ENCODE measurements around the gene LDHA. TPM values are rescaled to one million over a fixed set of nuclear protein-coding genes. Genes with fewer than 3 reads are reported as not detected.
A peak's percentile ranks its signal among the peaks of the same experiment; 100 is the strongest.

LDHA gene
- total and polyA plus RNA-seq, 9 of the 15 experiments (the other 6 are each of a cell fraction or from before 2014, with no cell fraction given) = 535 to 3,001 (median 926) TPM

- no peak for TF ChIP-seq ZBTB12 (CRISPR knock-in tag; IDR thresholded peaks at IDR 0.05)
- no peak for TF ChIP-seq LEF1 (IDR thresholded peaks at IDR 0.05)
- no peak for TF ChIP-seq ETS1 (conservative IDR thresholded peaks at IDR 0.05; ENCODE audit: control insufficient read depth, low read depth, low read length)
- TF ChIP-seq NFIC (IDR thresholded peaks at IDR 0.05) = peak; percentile 98
- TF ChIP-seq MAZ (CRISPR knock-in tag; conservative IDR thresholded peaks at IDR 0.05 in 1 of 2, IDR thresholded peaks at IDR 0.05 in 1 of 2) = peak; percentile 68 to 78
- TF ChIP-seq NR2C1 (IDR thresholded peaks at IDR 0.05) = no peak
- no peak for TF ChIP-seq NR2C1 (tag; IDR thresholded peaks at IDR 0.05)
- 0 out of 4 replicates have a peak, but pooled peaks of 1 of the 2 experiments have one; percentile 5 for TF ChIP-seq RAD21 (CRISPR knock-in tag; conservative IDR thresholded peaks at IDR 0.05 in 1 of 2, IDR thresholded peaks at IDR 0.05 in 1 of 2)
- TF ChIP-seq PRMT5 (CRISPR knock-in tag; IDR thresholded peaks at IDR 0.05) = 0 out of 2 replicates have a peak, but pooled peaks have one; percentile 11
- TF ChIP-seq CBX3 (IDR thresholded peaks at IDR 0.05; ENCODE audit: borderline replicate concordance in 1 of 2, low read length in 2 of 2) = no peak
- TF ChIP-seq RB1 (IDR thresholded peaks at IDR 0.05; ENCODE audit: low read depth) = 0 out of 2 replicates have a peak, but pooled peaks have one; percentile 21
- no peak for TF ChIP-seq PHF20 (IDR thresholded peaks at IDR 0.05; ENCODE audit: partially characterized antibody)
- 0 out of 2 replicates have a peak, but pooled peaks have one; percentile 13 for TF ChIP-seq ZNF766 (CRISPR knock-in tag; conservative IDR thresholded peaks at IDR 0.05)
- TF ChIP-seq POLR2H (tag; IDR thresholded peaks at IDR 0.05; ENCODE audit: low read depth) = peak; percentile 76
- TF ChIP-seq GMEB1 (CRISPR knock-in tag; IDR thresholded peaks at IDR 0.05) = no peak
- no peak for TF ChIP-seq STAG1 (CRISPR knock-in tag; IDR thresholded peaks at IDR 0.05; ENCODE audit: borderline replicate concordance)
- TF ChIP-seq KLF6 (CRISPR knock-in tag; IDR thresholded peaks at IDR 0.05; ENCODE audit: borderline replicate concordance) = no peak
- no peak for TF ChIP-seq MCM2 (IDR thresholded peaks at IDR 0.05; ENCODE audit: low read depth)
- TF ChIP-seq FOXK1 (CRISPR knock-in tag; IDR thresholded peaks at IDR 0.05; ENCODE audit: borderline replicate concordance) = no peak
- no peak for TF ChIP-seq TEAD4 (IDR thresholded peaks at IDR 0.05; ENCODE audit: low read length)
- no peak for TF ChIP-seq TEAD4 (CRISPR knock-in tag; IDR thresholded peaks at IDR 0.05; ENCODE audit: borderline replicate concordance)
- no peak for TF ChIP-seq RNF219 (CRISPR knock-in tag; IDR thresholded peaks at IDR 0.05)
- TF ChIP-seq ZNF717 (CRISPR knock-in tag; IDR thresholded peaks at IDR 0.05) = no peak
Measured at GRCh38 chr11:18395735-18396504, 1.6 kb downstream of the LDHA start (continued).
